Stimulated activated CD8-positive, alpha-beta memory T cell treated with anti-CD3 and anti-CD28 coated beads, Interleukin-15, amount 100 ng/mL, for 24 hours (primary cell): Measurements from ENCODE around the gene IGHMBP2.

ENCODE experiments used
- DNase-seq: peaks from one replicate; pipeline ENCODE4 v3.0.0-alpha.2; 2020; ENCODE audit warnings: low read depth

IGHMBP2 gene

DNA sequence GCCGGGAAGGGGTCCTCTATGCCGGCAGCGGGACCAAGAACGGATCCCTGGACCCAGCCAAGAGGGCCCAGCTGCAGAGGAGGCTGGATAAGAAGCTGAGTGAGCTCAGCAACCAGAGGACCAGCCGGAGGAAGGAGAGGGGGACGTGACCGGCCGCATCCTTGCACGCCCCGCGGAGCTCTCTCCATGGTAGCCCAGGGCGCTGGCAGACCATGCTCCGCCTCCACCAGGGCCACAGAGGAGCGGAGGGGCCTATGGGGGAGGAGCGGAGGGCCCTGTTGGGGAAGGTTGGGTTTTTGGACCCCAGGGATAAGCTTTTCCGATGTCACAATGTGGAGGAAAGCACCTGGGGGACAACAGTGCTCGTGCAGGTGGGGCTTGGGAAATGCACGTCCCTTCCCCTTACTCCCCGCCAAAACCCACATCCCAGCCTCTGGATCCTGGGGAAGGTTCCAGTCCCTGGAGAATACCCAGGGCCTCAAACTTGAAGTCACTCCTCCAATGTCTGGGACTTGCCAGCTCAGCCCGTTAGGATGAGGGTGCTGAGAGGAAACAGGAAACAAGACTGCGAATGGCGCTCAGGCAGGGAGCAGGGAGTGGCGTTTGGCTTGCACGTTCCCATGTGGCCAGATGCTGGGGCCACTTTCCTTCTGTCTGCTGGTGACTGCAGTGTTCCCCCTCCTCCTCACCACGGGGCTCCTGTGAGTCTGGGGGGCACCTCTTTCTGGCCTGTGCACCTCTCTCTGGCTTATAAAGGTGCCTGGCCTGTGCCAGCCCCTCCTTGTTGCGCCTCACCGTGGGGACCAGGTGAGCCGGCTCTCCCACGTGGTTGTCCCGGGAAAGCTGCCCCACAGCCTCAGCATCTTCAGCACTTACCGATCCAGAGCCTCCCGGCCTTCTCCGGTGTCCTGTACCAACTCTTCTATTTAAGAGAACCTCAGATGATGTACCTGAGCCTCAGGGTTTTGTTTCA, 36.2 kb downstream of the IGHMBP2 start:
- no peak for DNase-seq

DNA sequence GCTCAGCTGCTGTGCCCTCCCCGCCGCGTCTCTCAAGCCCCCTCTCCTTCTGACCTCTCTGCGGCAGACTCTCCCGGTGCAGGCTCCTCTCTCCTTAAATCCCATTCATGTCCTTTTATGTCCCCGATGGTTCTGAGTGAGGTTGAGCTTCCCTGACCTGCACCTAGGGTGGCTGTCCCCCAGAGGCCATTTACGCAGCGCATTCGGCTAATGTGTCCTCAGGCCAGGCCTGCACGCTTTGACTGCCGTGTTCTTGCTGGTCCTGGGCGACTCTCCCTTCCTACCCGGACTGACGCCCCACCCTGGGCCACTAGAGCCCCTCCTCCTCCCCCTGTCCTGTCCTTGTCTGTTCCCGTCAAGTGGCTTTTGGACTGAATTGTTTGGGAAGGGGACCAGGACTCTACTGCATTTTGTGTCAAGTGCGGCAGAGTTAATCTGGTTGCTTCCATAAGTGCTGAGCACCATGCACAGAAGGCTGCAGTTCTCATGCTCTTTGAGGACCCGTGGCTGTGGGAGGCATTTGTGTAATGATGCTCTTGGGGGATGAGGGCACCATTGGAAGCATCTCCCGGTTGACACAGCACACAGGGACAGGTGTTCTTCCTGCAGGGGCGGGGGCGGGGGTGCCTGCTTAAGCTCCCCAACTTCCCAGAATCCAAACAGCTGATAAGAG, 37.1 kb downstream of the IGHMBP2 start:
- no peak for DNase-seq

DNA sequence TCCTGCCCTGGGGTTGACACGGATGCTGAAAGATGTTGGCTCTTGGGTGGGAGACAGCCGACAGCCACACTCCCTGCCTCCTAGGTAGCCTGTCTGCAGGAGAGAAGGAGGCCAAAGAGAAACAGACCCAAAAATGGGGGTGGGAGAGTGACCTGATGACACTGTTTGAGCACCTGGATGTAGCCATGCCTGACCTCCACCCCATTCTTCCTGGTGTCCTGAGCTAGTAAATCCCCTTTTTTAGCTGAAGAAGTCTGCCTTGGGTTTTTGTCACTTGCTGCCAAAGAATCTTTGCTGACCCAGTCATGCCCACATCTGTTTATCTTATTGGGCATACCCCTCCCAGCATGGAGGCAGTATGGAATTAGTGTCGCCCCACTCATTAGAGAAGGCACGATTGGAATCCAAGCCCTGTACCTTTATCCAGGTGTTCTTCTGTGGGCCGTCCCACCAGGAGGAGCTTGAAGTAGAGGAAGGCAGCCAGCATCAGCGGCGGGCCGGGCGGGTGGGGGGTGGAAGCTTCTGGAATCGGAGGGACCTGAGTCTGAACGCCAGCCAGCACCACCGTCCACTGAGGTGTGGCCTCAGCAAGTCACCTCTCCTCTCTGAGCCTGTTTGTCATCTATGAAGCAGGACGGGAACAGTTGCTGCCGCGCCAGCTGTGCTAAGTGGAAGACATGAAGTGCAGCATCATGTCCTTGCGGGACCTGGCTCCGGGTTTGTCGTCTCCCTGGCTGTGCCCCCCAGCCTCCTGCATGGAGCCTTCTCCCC, 37.8 kb downstream of the IGHMBP2 start:
- DNase-seq: no peak

DNA sequence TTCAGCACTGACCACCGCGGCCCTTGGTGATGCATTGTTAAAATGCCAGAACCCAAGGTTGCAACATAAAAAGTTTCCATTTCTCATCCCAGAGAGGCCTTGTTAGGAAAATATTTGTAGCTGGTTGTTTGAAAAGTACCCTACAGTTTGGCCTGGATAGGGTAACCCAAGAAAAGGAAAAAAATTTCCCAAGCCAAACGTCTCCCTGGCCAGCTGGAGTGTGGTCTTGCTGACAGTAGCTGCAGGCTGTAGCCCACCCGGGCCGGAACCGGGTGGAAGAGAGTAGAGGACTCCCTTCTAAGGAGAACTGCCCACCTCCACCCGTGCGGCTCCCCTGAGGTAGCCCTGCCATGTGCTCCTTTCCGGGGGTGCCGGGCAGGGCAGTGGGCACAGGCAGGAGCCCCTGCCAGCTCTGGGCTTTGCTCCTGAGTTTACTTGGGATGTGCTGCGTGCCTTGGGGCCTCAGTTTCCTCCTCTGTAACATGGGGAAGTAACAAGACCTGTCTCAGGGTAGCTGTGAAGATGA, 38.5 kb downstream of the IGHMBP2 start:
- DNase-seq: no peak

DNA sequence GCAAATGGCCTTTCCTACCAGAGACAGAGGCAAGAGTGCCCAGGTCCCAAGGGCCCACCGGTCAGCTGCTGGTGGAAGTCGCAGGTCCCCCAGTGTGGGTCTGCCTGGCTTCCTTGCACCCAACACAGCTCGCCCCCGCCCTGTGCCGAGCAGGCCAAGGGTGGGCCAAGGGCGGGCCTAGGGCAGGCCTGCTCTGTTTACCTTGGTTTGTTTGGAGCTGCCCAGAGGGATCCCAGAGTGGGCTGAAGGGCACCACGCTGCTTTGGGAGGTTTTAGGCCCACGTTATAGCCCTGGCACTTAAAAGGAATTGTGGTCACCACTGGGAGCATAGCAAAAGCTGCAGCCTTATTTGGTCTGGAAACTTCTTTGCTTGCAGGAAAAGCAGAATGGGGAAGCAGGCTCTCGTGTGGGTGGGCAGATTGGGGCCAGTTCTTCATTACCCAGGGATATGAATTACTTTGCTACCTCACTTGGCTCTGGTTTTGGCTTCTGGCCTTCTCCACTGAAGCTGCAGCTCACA, 39.1 kb downstream of the IGHMBP2 start:
- no peak for DNase-seq

DNA sequence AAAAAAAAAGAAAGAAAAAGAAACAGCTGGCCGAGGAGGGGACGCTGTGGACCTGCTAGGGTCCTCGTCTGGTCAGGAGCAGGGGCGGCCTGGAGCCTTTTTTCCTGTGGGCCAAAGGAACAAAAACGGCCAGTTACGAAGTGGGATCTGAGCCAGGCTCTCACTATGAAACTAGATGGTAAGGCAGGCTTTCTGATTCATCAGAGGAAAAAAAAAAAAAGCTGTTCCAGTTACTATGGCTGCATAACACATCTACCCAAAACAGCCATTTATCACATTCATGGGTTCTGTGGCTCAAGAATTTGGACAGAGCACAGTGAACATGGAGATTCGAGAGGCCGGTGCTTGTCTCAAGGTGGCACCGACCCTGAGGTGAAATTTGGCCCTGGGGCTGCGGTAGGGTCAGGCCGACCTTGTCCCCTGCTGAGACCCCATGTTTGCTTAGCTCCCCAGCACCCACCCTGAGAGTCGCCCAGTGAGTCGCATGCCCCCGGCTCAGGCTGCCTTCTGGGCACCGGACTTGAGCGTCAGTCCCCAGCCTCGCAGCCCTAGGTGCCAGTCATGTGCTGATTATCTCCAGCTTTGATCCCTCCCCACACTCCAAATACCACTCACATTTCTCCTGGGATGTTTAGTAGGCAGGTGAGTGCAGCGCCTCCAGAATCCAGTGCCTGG, 42.9 kb downstream of the IGHMBP2 start:
- no peak for DNase-seq

DNA sequence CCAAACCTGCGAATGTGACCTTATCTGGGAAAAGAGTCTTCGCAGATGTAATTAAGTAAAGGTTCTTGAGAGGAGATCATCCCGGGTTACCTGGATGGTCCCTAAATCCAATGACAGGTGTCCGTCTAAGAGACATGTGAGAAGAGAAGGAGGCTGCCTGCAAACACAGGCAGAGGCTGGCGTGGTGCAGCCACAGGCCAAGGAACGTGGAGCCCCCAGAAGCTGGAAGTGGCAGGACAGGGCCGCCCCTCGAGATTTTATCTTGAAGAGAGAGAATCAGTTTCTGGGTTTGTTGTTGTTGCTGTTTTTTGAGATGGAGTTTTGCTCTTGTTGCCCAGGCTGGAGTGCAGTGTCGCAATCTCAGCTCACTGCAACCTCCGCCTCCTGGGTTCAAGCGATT, 43.5 kb downstream of the IGHMBP2 start:
- no peak for DNase-seq

DNA sequence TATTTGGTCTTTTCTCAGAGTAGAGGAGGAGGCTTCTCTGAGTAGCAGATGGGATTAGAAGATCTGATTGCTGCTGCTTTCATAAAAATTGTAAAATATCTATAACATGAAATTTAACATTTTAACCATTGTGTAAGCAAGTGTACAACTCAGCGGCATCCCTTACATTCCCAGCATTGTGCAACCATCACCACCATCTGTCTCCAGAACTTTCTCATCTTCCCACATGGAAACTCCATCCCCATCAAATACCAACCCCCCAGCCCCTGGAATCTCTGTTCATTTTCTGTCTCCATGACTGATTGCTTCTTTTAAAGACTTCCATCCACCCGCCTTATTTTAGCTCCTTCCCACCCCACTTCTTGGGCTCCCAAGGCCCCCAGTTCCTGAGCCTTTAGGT, 44.8 kb downstream of the IGHMBP2 start:
- no peak for DNase-seq

DNA sequence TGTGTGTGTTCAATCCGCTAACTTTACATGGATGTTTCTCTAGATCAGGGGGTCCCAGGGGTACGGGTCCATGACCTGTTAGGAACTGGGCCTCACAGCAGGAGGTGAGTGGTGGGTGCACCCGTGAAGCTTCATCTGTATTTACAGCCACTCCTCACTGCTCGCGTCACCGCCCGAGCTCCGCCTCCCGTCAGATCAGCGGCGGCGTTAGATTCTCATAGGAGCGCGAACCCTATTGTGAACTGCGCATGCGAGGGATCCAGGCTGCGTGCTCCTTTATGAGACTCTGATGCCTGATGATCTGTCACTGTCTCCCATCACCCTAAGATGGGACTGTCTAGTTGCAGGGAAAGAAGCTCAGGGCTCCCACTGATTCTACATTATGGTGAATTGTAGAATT, 45.2 kb downstream of the IGHMBP2 start:
- DNase-seq: no peak

DNA sequence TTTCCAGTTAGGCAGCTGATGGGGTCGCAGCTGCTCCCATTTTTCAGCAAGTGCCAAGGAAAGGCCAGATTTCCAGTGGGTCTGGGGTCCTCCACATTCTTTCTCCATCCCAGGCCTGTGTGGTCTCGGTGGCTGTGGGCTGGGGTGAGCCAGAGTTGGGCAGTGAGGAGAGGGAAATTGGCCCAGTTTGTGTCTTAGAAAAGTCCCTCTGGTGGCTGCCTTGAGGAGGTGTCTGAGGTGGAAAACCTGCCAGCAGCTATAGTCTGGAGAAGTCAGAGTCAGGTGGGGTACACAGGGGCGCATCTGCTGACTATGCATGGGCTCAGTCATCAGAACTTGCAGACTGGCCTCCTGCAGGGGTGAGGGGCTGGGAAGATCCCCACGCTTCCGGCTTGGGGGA, 46.6 kb downstream of the IGHMBP2 start:
- DNase-seq: no peak

DNA sequence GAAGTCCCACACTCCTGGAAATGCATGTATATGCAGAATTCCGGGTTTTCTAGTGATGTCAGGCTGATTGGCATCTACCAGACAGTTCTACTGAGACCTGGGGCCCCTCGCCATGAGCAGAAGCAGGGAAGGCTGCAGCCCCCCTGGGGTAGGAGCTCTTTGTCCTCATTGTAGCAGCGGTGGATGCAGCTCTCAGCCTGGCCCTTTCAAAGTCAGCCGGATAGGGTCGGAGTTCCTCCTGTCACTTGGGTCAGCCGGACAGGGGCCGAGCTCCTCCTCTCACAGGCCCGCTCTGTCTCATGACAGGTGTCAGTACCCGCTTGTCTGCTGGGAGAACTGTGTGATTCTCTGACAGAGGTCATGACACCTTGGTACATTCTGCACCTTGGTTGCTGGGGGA, 47.1 kb downstream of the IGHMBP2 start:
- DNase-seq: no peak

DNA sequence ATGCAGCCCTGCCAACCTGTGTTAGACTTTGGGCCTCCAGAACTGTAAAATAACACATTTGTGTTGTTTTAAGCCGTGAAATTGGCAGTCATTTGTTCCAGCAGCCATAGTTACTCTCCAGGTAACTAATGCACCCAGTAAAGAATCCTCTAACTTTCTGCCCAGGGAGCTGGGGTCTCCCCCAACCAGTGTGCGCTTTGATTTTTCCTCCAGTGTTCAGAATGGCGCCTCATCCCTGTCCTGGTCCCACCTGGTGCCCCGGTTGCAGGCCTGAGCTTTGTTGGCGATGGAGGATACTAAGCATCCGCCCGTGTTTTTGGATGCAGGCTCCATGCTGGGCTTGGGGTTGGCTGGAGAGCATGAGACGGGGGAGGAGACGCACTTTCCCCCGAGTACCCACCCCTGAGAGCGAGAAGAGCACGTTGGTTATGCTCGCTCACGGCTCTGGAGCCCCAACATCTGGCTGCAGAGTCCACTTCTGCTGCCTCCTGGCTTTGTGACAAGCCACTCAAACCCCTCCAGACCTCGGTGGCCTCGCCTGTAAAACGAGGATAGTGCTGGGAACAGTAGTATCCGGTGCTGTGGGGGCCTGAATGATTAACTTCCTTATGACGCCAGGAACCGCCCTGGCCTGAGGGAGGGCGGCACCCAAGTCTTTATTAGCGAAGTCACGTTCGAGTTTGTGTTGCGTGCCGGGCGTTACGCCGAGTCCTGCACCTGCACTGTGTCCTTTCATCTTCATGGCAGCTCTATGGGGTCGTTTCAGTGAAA, 51.3 kb downstream of the IGHMBP2 start:
- DNase-seq: no peak

DNA sequence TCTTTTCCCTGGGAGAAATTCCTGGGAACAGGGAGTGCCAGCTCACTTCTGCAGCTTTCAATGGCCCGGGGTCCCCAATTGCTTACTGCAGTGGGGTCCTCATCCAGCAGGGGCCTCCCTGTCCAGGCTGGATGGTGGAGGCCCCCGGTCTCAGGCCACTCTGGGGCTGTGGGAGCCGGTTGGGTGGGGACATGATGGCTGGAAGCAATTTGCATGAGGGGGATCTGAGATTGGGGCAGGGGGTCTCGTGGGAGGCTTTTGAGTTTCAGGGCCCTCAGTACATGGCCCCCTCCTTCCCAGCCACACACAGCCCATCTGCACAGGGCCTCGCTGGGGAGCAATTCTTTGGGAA, 51.9 kb downstream of the IGHMBP2 start:
- no peak for DNase-seq

DNA sequence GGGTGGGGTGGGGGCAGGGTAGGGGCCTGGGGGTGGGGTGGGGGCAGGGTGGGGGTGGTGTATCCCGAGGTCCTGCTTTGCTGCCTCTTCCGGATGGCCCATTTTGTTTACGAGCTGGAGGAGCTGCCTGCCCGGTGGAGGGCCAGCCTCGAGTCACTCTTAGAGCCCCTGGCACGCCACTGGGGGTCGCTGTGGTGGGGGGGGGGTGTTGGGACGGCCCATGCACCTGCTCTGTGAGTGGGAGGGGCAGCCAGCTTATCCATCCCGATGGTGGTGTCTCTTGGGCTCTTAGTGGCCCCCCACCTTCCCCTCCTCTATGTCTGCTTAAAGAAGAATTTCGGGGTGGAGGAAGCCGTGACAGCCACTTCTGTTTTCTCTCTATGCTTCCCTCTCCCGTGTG, 52.5 kb downstream of the IGHMBP2 start:
- DNase-seq: no peak

DNA sequence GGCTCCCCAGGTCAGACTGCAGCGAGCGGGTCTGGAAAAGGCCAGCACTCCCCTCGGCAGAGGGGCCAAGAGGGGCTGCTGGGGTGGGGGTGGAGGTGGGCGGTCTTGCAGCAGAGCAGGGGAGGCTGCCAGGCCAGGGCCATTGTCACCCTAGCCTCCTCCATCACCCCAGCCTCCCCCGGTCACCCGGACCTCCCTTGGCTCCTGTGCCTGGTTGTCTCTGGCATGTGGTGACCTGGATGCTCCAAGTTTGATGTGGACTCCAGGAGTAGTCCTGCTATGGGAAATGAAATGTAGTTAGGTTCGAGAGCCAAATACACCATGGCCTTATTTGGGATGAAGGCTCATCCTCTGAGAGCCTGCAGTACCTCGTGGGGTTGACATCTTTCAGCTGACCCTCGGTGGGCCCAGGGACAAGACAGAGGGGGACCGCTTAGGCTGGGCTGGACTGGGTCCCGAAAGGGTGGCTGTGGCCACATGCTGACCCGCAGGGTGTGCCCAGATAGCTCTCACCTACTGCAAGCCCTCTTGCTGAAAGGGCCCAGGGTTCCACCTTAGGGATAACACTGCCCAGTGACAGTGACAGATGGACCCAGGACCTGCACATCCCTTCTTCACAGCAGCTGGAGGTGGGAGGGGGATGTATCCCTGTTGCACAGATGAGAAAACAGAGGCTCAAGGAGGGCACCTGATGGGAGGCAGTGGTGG, 53.0 kb downstream of the IGHMBP2 start:
- DNase-seq: no peak

DNA sequence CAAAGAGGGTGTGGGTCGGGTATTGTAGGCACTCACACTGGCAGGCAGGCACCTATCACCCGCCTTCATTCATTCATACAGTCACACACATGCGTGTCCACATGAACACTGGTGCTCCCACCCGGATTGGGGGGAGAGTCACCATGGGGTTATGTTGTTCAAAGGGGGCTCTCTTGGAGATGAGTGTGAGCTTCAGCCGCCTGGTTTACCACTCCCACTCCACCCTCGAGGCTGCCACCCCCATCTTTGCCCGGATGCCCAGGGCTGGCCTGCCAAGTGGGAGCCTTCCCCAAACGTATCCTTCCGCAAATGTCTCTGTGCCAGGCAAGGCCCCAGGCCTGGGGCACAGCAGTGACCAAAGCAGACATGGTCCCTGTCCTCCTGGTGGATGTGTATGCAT, 54.5 kb downstream of the IGHMBP2 start:
- no peak for DNase-seq

DNA sequence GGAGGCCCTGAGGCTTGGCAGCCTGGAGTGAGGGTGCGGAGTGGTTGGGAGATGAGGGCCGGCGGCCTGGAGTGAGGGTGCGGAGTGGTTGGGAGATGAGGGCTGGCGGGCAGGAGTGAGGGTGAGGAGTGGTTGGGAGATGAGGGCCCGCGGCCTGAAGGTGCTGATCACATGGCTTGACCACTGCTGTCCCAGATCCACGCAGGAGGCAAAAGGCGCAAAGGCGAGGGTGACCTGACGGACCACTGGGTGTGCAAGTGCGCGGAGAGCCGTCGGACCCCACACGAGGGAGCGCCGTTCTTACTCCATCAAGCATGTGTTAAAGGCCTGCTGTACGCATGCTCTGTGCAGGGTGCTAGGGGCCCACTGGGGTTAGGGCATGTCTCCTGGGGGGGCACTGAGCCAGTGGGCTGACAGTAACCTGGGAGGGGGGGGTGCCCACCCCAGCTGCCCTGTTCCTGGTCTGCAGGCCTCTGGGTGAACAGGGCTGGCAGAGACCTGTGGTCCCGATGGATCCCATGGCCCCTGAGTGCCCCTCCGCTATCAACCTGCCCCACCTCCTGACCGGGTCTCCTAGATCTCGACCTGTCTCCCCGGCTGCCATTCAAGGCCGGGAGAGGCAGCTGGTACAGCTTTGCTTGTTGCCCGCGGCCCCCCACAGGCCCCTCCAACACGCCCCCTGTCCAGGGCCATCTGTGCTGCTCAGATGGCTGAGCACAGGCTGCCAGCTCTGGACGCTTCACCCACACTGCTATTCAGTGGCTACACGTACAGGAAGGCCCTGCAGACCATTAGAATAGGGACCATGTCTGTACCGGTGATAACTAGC, 56.0 kb downstream of the IGHMBP2 start:
- no peak for DNase-seq

DNA sequence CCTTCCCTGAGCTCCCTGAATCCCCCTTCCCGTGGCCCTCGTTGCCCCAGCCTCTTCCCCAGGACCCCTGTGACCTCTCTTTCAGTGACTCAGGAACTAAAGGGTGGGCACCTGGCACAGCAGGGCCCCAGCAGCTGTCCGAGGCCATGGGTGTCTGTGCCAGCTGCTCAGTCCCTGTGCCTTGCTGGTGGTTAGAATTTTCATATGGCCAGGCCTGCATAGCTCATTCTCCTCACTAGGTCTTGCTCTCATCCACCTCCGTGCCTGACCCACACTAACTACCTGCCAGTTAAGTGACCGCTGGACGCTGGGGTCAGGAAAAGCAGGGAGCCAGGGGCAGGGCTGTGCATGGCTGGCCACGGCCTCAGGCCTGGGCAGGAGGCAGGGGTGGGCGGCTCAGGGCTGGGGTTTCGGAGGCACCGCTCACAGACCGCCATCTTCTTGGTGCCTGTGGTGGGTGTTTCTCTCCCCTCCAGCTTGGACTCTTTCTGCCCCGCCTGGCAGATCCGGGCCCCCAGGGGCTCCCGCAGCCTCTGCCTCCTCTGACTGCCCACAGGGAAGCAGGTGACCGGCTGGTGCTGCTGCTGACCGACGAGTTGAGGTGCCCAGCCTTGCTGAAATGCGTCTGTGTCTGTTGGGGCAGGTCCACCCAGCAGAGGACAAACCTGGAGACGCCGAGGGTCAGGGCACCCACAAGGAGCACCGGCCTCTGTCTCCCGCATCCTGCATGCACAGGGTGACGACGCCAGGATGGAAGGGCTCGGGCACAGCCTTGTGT, 56.8 kb downstream of the IGHMBP2 start:
- DNase-seq: no peak

DNA sequence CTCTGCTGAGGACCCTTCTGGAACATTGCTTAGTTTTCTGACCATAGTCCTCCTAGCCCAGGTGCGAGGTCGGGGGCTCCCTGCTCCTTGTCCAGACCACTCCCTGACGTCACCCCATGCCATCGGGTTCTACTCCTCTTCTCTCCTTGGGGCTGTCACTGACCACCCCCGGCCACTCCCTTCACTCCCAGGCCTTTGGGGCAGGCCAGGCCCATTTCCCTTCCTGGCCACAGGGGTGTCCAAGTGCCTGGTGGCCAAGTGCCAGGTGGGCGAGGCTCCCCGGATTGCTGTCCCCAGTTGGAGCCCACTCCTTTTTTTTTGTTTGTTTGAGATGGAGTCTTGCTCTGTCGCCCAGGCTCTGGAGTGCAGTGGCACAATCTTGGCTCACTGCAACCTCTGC, 57.6 kb downstream of the IGHMBP2 start:
- DNase-seq: no peak
